Measurements from ENCODE around the gene XPO4. TPM values are rescaled to one million over a fixed set of nuclear protein-coding genes. Genes with fewer than 3 reads are reported as not detected.

XPO4 gene
- total RNA-seq, 4 donors from 2014 or later = 8.9 to 16.1 (median 13.8) TPM

GRCh38 chr13:20812890-20813289, 89.7 kb downstream of the XPO4 start:
- intact Hi-C loops (cut with DNase I; ENCODE audit: low total_unique reads) = loop anchor here (10.0 kb wide), 1 partner anchor 98 kb away; no protein-coding TSS in a partner anchor
- 88 to 89% methylated on average over 7 of the region's 7 CpGs for WGBS, 2 donors
- DNase-seq (ENCODE audit: low spot score in 2 of 2) = no peak
- no peak overlapping the region for H3K4me3 ChIP-seq (ENCODE audit: low read depth, poor library complexity, severe bottlenecking)
- TF ChIP-seq, protein P1, sequence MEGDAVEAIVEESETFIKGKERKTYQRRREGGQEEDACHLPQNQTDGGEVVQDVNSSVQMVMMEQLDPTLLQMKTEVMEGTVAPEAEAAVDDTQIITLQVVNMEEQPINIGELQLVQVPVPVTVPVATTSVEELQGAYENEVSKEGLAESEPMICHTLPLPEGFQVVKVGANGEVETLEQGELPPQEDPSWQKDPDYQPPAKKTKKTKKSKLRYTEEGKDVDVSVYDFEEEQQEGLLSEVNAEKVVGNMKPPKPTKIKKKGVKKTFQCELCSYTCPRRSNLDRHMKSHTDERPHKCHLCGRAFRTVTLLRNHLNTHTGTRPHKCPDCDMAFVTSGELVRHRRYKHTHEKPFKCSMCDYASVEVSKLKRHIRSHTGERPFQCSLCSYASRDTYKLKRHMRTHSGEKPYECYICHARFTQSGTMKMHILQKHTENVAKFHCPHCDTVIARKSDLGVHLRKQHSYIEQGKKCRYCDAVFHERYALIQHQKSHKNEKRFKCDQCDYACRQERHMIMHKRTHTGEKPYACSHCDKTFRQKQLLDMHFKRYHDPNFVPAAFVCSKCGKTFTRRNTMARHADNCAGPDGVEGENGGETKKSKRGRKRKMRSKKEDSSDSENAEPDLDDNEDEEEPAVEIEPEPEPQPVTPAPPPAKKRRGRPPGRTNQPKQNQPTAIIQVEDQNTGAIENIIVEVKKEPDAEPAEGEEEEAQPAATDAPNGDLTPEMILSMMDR (IDR thresholded peaks at IDR 0.05) = no peak
- no peak for TF ChIP-seq POLR2A (IDR thresholded peaks at IDR 0.05)

DNA sequence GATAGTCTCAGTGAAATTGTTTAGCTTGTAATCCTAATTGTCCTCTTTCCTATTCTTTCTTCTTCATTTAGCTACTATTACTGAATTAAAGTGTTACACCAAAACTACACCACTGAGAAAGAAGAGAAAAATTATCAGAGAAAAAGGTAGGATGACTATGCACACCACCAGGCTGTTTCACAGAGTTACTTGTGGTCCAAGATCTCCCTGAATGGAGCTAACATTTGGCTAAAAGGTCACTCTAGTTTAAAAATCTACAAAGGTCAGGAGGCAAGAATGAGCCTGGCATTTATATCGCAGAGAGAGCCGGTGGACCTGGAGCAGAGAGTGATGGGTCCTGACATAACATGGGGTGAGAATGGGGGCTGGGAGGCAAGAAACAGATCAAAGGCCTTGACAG, 91.7 kb downstream of the XPO4 start:
- no peak for TF ChIP-seq POLR2A (IDR thresholded peaks at IDR 0.05)
- TF ChIP-seq, protein P1 (IDR thresholded peaks at IDR 0.05) = no peak
- 91 to 98% methylated on average over 2 of the region's 2 CpGs for WGBS, 2 donors
- intact Hi-C loops (cut with DNase I; ENCODE audit: low total_unique reads) = loop anchor here (10.0 kb wide), 1 partner anchor 96 kb away; no protein-coding TSS in a partner anchor
- H3K4me3 ChIP-seq (ENCODE audit: low read depth, poor library complexity, severe bottlenecking) = no peak overlapping the region
- DNase-seq (ENCODE audit: low spot score in 2 of 2) = no peak

DNA sequence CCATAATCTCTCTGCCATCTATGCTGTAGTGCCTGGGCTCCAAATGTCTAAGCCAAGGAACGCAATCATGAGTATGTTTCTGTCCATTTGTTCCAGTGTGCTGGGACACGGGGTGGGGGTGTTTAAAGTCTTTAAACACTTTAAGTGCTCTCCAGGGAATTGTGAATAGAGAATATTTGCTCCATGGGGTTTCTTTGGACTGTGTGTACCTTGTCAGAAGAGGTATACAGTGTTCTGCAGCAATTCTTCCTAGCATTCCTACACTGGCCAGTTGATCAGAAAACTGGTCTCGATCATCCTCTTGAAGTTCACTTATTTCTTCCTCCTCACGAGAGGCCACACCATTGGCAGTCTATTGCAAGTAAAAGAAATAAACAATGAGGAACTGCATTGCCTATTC, 93.7 kb downstream of the XPO4 start:
- WGBS, 2 donors = 91 to 98% methylated on average over 4 of the region's 4 CpGs
- DNase-seq (ENCODE audit: low spot score in 2 of 2) = no peak
- TF ChIP-seq, protein P1 (IDR thresholded peaks at IDR 0.05) = no peak
- no peak overlapping the region for H3K4me3 ChIP-seq (ENCODE audit: low read depth, poor library complexity, severe bottlenecking)
- intact Hi-C loops (cut with DNase I; ENCODE audit: low total_unique reads) = no loop called here

DNA sequence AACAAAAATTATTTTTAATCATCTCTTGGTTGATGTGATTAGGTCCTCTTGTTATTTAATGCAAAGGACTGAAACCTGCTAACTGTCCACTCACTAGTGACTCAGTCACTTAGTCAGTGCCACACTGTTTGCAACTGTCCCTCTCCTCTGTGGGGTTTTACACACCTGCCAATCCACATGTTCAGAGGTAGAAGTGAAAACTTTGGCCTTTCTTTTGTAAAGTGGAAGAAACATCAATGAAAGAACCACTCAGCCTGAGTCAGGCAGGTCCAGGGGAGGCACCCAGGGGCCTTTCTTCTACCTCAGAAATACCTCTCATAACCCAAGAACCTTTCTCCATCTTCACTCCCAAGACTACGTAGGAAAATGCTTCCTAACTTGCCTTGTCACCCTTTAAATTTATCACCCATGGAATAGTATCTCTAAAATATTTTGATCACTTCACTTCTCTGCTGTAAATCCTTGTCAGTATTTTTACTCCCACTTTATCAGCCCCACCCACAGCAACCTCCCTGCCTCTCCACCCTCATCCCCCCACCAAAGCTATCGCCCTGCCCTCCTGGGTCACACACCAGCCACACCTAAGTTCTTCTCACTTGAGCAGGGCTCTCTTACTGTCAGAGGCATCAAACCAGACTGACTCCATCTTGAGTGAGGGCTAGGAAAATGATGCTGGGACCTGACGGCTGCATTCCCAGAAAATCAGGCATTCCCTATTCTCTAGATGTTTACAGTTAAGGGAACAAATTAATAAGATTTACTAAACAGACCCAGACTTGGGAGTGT, 99.2 kb downstream of the XPO4 start:
- DNase-seq (ENCODE audit: low spot score in 2 of 2) = no peak
- TF ChIP-seq, protein P1 (IDR thresholded peaks at IDR 0.05) = no peak
- no peak for TF ChIP-seq POLR2A (IDR thresholded peaks at IDR 0.05)
- no peak overlapping the region for H3K4me3 ChIP-seq (ENCODE audit: low read depth, poor library complexity, severe bottlenecking)
- 92 to 94% methylated on average over 3 of the region's 3 CpGs for WGBS, 2 donors
- intact Hi-C loops (cut with DNase I; ENCODE audit: low total_unique reads) = no loop called here

GRCh38 chr13:20801707-20802106, 100.8 kb downstream of the XPO4 start:
- 62 to 64% methylated on average over 2 of the region's 2 CpGs for WGBS, 2 donors
- H3K4me3 ChIP-seq (ENCODE audit: low read depth, poor library complexity, severe bottlenecking) = no peak overlapping the region
- TF ChIP-seq, protein P1 (IDR thresholded peaks at IDR 0.05) = no peak
- intact Hi-C loops (cut with DNase I; ENCODE audit: low total_unique reads) = no loop called here
- no peak for DNase-seq (ENCODE audit: low spot score in 2 of 2)
